ENCODE data around the gene KIAA1328.

KIAA1328 gene

DNA sequence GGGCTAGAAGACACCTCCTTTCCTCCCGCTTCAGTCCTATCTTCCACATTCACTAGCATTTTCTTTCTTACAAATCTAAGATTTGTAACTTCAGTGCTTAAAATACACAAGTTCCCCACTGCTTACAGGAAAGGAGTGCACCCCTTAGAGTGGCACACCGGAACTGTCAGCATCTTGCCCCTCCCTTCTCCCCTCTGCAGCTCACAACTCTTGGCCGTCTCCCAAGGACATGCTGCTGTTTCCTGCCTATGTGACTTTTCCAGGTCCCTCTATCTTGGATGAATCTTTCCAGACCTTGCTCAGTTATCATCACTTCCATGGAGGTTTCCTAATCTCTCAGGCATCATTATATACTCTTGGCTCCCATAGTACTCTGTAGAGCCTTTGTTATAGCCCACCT lies 401.8 kb downstream of the KIAA1328 start:
- no peak for DNase-seq

DNA sequence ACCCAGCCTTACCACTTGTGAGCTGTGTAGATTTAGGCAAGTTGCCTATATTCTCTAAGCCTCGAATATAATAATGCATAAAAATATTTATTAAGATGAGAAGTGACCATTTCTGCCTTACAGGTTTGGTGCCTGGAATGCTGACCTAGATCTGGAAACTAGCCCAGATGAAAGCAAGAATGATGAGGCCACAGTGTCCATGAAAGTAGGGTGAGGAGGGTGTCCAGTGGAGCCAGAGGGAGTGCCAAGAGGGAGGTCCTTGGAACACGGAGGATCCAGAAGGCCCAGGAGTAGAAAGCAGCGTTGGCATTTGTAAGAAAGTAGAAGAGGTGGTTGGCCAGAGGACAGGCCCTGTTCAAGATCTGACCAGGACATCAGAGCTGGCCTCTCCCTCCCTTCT lies 402.3 kb downstream of the KIAA1328 start:
- DNase-seq, result no peak

DNA sequence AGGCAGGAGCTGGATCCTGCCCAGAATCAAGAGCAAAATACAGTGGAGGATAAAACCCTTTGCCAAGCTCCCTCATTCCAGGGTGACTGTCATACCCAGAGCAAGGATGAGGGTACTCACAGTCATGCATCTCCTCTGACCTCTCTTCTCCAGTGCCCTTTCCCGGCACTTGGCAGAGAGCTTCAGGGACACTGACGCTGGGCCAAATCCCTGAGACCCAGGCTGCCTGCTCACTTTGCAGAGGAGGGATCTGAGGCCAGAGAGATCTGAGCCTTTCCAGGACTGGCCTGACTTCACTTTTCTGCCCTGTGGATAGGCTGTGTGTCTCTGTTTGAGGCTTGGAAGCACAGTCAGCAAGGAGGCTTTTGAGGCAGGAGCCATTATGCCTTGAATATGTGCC lies 406.7 kb downstream of the KIAA1328 start:
- no peak for DNase-seq

DNA sequence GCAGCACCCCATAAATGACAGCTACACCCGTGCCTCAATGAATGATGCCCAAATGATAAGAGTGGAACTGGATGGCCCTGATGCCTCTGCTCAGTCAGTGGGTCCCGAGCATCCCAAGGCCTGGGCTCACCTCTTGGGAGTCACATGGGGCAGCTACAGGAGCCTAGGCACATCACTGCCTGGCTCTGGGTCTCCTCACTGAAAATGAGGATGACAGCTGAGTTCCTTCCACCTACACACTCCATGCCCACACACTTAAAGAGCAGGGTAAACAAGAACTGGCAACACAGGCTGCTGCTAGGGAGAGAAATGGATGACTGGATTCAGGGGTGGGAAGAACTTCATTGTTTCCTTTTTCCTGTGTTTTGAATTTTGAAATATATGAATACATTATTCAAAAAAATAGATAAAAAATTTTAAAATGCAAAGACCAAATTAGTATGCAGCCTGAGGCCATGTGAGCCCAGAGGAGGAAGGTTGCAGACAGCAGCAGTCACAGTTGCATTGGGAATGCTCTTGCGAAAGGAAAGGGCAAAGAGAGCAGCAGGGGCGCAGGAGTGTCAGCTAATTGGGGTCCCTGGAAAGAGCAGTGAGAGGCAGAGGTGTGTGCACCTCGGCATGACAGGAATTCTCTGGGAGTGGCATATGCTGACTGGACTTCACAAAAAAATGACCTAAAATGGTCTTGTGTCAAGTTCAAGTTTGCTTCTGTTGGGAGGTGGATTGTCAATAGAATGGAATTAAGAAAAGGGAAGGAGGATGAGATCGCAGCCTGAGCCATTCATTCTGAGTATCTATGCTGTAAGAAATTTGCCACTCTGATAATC lies 409.6 kb downstream of the KIAA1328 start:
- no peak for DNase-seq

DNA sequence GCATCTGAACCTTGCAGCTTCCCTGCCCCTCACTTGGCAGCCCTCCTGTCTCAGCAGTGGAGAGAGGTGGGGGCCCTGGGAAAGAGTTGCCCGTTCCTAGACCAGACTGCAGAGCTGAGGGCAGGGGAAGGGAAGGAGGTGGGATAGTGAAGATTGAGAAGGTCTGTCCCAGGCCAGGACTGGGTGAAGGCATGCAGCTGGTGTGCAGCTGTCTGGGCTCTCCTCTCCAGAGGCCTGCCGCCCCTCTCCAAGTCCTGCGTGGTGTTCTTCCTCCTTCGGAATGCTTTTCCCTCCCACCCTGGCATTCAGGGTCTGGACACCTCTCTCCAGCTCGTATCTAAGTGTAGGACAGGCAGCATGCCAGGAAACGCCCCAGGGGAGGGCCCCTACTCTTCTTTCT lies 413.2 kb downstream of the KIAA1328 start:
- DNase-seq, result no peak

DNA sequence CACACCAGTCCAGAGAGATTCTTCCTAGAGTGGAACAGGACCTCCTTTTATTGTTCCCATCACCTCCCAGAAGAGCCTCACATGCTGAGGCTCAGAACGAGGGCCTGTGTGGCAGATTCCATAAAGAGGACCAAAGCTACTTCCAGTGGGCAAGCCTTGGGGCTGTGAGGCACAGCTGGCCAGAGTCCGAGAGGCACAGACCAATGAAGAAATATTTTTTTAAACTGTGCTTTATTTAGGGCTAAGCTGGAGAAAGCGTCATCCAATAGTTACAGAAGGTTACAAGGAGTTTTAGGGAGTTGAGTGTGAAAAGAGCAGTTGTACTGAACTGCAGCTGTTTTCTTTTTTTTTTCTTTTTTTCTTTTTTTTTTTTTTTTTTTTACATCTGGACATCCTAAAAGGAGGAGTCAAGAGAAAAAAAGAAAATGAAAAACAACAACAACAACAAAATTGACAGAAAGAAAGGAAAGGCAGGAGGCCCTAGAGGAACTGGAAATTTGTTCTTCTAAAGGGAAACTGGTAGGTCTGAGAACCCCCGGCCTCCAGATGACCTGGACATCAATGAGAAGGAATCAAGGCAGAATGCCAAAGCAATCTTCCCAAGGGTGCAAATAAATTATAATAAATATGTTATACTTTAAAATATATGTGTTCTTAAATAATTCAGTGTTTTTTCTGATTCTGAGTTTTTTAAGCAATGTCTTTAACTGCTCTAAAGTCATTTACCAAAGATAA lies 414.1 kb downstream of the KIAA1328 start:
- DNase-seq, result no peak

DNA sequence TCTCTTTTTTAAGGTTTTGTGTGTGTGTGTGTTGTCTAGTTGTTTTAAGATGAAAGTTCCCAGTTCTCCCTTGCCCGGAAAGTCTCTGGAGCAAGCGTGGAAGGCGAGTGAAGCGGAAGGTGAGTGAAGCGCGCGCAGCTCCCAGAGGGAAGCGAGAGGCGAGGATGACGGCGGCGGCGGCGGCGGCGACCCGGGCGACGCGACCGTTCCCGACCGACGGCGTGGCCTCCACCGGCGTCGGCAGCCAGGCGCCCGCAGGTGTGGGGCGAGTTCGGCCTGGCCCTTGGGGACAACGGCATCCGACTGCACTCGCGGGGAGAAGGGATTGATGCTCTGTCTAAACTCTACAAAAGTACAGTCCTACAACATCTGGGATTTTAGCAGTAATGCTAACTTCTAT lies 414.8 kb downstream of the KIAA1328 start:
- no peak for DNase-seq

DNA sequence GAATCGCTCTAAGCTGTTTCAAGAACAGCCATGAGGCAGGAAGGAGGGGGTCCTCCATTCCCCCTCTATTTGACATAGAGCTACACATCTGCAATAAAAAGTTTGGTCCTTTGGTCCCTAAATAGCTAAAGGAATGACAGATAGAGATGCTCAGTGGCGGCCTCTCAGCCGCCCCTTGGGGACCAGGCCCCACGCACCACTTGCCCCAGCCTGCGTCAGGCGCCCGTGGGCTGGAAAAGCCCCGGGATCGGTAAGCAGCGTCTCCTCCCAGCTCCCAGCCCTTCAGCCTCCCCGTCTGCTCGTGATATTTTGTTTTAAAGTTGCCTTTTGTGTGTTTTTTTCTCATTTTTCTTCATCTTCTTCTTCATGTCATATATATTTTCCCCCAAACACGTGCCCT lies 415.7 kb downstream of the KIAA1328 start:
- no peak for DNase-seq

DNA sequence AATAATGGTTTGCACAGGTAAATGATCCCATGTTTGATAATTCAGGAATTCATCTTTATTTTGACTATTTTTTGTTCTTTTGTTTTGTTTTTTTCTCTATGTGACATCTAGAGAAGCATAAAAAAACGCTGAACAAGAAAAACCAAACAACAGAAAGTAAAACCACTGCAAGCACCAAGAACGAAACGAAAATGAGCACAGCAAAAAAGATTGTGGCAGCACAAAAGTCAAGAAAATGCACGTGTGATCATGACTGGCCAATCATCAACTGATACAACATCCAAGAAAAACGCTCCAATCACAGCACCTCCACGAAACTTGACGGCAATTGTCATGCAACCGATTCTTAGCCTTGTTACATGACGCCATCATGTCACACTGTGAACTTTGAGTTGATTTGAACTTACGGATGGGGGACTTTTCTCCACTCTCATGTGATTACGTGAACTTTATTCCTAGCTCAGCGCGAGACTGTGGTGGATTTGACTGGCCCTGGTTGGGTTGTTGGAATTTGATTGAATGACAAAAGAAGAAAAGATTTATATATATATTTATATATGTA lies 417.9 kb downstream of the KIAA1328 start:
- no peak for DNase-seq

DNA sequence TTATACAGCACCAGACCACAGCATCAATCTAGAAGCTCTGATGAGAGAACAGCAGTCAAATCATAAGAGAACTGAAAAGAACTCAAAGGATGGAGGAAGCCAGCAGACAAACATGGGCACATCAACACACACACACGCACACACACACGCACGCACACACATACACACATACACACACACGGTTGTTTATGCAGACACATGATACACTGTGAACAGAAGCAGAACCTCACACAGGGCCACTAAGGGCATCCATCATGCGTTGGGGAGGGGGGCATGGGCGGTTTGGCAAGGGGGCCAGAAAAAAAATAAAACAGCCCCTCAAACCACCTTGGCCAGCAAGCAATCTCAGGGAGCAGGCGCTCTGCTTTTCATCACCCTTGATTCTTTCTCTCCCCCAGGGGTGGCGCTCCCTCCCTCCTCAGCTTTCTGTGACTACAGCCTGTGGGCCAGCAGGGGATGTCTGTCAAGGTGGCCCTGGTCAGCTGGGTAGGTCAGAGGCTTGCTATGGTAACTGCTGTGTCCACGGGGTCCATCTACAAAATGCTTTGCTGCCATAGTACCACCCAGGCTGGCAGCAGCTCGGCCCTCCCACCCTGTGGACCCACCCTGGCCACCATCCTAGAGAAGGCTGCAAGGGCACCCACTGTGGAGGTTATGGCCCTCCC lies 418.7 kb downstream of the KIAA1328 start:
- DNase-seq, result no peak

DNA sequence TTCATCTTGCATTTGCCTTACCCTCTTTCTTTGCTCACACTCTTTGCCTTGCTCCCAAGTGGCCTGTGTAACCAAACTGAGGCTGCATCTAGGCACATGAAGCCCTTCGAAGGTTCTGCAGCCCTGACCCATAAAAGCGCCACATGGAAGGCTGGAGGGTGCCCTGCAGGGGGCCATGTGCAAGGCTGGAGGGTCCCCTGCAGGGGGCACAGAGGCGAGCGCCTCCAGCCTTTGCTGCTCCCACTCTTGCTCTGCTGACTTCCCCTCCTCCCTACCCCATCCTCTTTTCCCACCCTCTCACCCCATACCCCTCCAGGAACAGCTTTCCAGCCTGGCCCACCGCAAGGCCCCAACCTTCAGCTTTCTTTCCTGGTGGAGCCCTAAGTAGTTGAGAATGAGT lies 419.4 kb downstream of the KIAA1328 start:
- DNase-seq, result no peak

DNA sequence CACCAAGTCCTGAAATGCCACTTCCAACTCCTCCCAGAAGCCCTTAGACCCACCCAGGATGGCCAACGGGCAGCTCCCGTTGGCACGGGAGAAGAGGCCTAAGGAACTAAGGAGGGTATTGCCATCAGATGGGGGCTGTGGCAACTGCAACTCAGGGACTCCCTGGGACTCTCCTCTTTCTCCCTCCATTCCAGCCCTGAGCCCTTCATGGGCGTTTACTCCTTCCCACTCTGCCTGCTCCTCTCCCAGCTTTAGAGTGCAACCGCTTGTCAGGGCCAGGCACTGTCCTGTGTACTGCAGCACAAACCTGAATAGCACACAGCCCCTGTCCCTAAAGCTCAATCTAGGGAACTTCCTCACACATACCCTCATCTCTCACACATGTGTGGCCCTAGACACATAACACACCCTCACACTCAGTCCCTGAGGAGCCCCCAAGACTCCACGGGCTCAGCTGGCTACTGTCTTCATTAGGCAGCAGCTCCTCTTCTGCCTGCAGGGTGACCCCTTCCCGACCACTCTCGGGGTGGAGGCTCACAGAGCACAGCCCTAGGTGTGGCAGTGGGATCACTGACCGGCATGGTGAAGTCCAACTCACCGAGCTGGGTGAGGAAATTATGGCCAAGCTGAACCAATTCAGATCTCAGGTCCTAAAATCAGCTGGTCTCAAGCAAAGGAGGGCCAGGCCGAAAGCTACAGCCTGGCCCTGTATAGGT lies 420.4 kb downstream of the KIAA1328 start:
- DNase-seq, result no peak

DNA sequence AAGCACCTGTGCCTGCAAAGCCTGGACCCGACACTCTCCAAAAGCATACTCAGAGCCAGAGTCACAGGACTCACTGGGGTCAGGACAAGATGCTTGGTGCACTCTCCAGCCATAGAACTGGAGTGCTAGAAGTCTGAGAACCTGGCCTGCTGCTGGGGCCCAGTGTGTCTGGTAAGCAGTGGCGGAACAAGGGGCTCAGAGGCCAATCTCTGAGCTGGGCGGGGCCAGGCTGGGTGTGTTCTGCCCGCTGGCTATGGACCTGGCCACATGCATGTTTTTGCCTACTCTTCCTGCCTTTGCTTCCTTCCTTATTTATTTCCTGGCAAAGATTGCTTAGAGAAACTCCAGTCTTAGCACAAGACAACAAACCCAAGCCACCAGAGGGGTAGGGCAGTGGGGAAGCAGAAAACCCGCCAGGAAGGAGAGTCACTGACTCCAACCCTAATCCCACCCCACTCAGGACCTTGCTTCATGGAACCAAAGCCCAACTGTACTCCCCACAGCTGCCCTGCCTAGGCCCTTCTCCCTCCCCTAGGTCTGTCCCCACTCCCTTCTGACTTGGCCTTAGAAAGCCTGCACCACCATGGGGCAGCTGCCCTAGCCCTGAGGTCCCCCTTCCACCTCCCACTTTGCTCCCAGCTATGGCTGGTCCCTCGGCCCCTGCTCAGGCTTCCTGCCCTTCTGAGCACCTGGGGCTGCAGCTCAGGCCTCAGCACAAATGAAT lies 421.1 kb downstream of the KIAA1328 start:
- DNase-seq, result no peak

DNA sequence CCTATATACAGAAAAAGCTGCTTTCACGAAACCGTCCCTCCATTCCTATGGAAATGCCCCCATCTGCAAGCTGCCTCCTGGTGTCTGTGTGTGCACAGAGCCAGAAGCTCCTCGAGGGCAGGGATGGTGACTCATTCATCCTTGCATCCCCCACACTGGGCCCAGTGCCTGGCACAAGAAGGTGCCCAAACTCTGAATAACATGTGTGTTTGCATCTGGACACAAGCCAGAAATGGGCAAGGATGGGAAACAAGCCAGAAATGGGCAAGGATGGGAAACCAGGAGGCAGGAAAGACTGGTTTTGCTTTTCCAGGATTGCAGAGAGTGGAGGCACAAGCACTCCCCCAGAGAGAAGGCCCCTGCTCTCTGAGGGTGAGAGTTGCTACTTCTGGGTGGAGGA lies 422.8 kb downstream of the KIAA1328 start:
- no peak for DNase-seq

DNA sequence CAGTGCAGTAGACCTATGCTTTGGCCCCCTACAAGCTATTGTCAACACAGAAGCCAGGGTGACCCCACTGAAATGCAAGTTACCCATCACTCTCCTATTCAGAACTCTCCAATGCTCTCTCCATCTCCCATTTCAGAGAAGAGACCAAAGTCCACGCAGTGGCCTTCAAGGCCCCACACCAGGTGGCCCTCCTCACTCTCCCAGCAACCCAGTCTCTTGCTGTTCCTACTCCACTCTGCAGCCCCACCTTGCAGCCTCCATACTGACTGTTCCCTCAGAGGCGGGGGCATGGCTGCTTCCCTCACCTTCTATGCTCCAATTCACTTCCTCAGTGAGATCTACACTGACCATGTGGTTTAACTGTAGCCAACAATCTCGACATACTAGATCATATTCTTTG lies 423.4 kb downstream of the KIAA1328 start:
- DNase-seq, result no peak

DNA sequence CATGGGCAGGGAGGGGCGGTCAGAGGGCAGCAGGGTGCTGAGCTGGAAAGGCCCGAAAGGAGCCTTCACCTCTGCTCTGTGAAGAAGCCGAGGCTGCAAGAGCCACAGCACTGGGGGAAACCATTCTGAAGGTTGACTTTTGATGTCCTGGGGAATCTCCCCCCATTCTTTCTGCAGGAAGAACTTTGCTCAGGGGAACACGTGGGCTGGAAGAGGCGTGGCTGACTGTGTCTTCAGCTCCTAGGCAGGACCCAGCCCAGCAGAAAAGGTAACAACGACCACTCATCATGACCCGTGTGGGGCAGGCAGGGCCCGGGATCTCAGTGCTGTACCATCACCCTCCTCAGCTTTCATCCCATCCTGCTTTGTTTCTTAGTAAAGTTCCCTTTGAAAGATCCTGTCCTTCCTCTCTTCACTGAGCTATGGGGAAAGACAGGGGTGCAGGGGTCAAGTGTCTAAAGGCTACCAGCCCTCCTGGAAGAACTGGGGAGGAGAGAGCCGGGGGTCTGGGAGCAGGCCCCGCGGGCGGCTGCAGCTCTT lies 424.0 kb downstream of the KIAA1328 start:
- DNase-seq, result no peak

DNA sequence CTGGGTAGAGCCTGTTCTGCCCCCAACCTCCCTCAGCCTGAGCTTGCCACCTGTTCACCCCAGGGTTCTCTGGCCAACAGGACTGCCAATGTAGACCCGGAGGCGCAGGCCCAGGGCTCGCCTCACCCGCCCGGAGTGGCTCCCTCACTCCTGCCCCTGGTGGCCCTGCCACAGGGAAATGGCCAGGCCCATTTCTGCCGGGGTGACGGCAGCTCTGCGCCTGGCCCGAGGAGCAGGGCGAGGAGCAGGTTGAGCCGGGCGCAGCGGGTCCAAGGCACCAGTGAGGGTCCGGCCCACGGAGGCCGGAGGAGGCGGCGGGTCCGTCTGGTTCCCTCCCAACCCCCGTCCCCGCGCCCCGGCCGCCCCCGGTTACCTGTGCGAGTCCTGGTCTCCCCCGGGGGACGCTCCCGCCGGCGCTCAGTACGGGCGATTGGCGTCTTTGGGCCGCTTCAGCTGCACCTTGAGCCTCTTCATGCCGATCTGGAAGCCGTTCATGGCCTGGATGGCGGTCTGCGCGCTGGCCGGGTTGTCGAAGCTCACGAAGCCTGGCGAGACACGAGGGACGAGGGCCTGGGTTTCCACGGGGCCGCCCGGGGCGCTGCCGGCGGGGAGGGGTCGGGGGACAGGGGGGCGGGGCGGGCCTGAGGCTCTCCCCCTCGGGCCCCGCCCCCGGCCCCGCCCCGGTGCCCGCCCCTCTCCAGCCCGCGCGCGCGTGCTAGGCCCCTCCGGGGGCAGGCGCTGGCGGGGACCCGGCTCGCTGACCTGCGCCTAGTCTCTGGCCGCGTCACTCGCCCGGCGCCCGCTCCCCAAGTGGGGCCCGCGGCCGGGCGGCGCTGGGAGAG lies 424.7 kb downstream of the KIAA1328 start:
- DNase-seq, result no peak

DNA sequence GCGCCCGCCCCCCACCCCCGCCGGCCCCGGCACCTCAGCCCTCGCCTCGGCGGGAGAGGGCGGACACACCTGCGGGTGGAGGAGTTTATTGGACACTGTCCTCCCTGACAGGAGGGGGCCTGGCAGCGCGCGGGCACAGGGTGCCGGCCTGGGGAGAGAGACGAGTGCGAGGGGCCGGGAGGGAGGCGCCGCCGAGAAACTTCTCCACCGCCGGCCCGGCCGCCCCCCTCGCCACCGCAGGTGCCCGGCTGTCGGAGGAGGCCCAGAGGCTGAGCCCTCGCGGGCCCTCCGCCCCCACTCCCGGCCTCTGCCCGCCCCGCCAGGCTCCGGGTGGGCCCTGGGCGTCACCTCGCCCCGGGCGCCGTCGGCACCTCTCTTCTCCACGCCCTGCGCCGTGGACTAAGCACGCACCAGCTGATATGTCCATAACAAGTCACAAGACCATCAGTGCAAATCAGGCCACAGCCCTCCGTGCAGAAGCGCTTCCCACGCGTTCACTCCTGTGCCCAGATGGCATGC lies 425.4 kb downstream of the KIAA1328 start:
- no peak for DNase-seq

DNA sequence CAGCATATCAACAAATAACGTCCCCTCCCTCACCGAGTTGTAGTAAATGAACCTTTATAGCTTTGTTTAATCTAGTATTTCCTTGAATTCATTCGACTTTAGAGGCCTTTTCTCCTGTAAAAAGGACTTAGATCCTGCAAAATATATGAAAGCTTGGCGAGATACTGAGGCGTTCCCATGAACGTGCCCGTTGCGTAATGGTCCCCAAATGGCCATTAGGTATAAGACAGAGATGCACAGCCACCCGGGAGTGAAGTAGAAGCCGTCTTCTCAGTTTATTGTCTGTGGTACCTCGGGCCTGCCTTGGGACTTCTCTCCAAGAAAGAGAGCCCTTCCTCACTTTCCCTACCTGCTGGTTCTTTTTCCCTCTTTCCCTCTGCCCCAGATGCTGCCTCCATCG lies 426.0 kb downstream of the KIAA1328 start:
- DNase-seq, result no peak

DNA sequence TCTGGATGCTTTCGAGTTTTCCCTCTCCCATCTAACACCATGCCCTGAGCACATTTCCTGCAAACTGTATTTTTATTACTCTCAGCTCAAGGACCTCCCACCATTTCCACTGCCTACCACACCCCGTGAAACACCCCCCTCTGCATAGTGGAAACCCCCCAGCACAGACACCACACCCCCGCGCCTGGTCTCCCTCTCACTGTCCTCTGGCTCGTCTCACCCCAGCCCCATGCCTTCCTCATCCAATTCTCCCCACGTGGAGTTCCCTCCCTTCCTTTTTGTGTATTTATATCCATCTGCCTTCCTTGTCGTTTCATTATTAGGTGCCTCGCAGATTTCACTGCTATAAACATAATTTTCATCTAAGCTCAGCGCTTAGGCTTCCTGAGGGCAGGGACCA lies 429.2 kb downstream of the KIAA1328 start:
- DNase-seq, result no peak

DNA sequence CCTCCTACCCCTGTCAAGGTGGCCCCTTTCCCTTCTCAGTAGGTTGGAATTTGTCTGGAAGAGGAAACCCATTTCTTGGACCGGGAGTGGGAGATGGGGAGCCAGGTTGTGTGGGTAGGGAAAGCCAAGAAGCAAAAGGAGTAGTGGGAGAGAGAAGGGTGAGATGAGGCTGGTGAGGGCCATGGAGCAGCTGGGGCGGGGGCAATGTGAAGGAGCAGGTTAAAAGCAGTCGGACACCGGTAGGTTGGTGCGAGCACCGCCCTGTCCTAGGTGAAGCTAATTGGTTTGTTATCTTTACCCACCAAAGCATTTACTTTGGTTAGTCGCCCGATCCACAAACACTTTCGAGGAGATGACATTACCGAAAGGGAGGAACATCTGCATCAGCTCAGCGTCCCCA lies 429.9 kb downstream of the KIAA1328 start:
- no peak for DNase-seq
